Endothelial cell (in vitro differentiated cells): ENCODE measurements around the gene HELZ. TPM values are rescaled to one million over a fixed set of nuclear protein-coding genes. Genes with fewer than 3 reads are reported as not detected.

Experiments used
- DNase-seq: peaks from one replicate; pipeline ENCODE4 v3.0.0; 2021; ENCODE audit warnings: low spot score
- H3K27ac Mint-ChIP-seq: one replicate; pipeline ENCODE4 v1.8.0; 2021; ENCODE audit warnings: mixed read lengths, inconsistent platforms; ENCODE audit not compliant: unreplicated experiment
- H3K27me3 Mint-ChIP-seq: one replicate; pipeline ENCODE4 v1.8.0; 2021; ENCODE audit warnings: mild to moderate bottlenecking, moderate library complexity, mixed read lengths, inconsistent platforms; ENCODE audit not compliant: unreplicated experiment
- H3K36me3 Mint-ChIP-seq: one replicate; pipeline ENCODE4 v1.8.0; 2021; ENCODE audit warnings: mild to moderate bottlenecking, low read depth, mixed read lengths, inconsistent platforms; ENCODE audit not compliant: unreplicated experiment
- H3K4me1 Mint-ChIP-seq: one replicate; pipeline ENCODE4 v1.8.0; 2021; ENCODE audit warnings: mild to moderate bottlenecking, mixed read lengths, inconsistent platforms; ENCODE audit not compliant: unreplicated experiment
- H3K4me3 Mint-ChIP-seq: one replicate; pipeline ENCODE4 v1.8.0; 2021; ENCODE audit warnings: mild to moderate bottlenecking, mixed read lengths, inconsistent platforms; ENCODE audit not compliant: unreplicated experiment
- H3K9me3 Mint-ChIP-seq: one replicate; pipeline ENCODE4 v1.8.0; 2021; ENCODE audit warnings: mixed read lengths, inconsistent platforms; ENCODE audit not compliant: unreplicated experiment
- CTCF ChIP-seq: fragments of 200-600 bp; sonication (generic); IDR thresholded peaks from one replicate; pipeline ENCODE4 v1.5.0; 2021; ENCODE audit warnings: antibody characterized with exemption; ENCODE audit not compliant: unreplicated experiment
- total RNA-seq: library from RNA; stranded (reverse); fragmentation: NEBNext Ultra II Directional; extraction: Animal tissue kit (Norgen Biotek cat#: 25700); gene quantifications from one replicate; pipeline ENCODE4 v1.2.1, GENCODE V29; 2021; ENCODE audit not compliant: unreplicated experiment

The HELZ gene
- total RNA-seq, 1 donor from 2014 or later = 57.0 TPM

GRCh38 chr17:67067571-67068482 lies 177.2 kb downstream of the HELZ start:
- Mint-ChIP-seq H3K4me1 (peaks cover 10% of the 10 kb centered on the region), H3K4me3 (no peak overlapping the region), H3K27ac (no peak overlapping the region), H3K27me3 (peaks cover 1% of the 10 kb centered on the region), H3K36me3 (no peaks in the 10 kb centered on the region), H3K9me3 (no peaks in the 10 kb centered on the region)
- no peak for DNase-seq
- no peak for TF ChIP-seq CTCF

- no peaks in the 10 kb centered on the region for H3K9me3 Mint-ChIP-seq
- H3K4me1 Mint-ChIP-seq = peaks cover 10% of the 10 kb centered on the region
- H3K27ac Mint-ChIP-seq = no peak overlapping the region
- H3K27me3 Mint-ChIP-seq = peaks cover 1% of the 10 kb centered on the region
- H3K36me3 Mint-ChIP-seq = no peaks in the 10 kb centered on the region
- DNase-seq = no peak
- no peak overlapping the region for H3K4me3 Mint-ChIP-seq
- no peak for TF ChIP-seq CTCF
Observed at GRCh38 chr17:67066717-67067116, 178.3 kb downstream of the HELZ start.

- no peaks in the 10 kb centered on the region for H3K9me3 Mint-ChIP-seq
- H3K4me3 Mint-ChIP-seq = no peak overlapping the region
- TF ChIP-seq CTCF = no peak
- H3K4me1 Mint-ChIP-seq = peaks cover 10% of the 10 kb centered on the region
- H3K27me3 Mint-ChIP-seq = peaks cover 5% of the 10 kb centered on the region
- DNase-seq = no peak
- peaks cover 4% of the 10 kb centered on the region for H3K36me3 Mint-ChIP-seq
- no peak overlapping the region for H3K27ac Mint-ChIP-seq
Observed at GRCh38 chr17:67063141-67063540, 181.9 kb downstream of the HELZ start.

DNA sequence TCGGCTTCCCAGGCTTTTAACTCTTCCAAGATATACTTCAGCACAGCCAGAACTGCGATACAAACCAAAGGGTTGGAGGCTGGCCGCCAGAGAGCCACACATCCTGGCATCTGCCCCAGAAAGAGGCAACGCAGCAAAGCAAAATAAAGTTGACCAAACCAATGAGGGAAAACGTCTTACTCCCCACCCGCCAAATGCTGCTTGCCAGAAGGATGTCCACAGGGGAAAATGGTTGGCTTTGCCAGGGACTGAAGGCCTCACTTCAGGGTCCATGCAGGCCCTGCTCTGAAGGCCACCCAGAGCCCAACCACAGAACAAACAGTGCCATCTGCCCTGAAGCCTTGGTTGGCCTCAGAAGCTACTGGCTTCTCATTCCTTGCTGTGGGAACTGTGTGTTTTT lies 185.6 kb downstream of the HELZ start:
- no peaks in the 10 kb centered on the region for H3K9me3 Mint-ChIP-seq
- peaks cover 4% of the 10 kb centered on the region for H3K27me3 Mint-ChIP-seq
- no peaks in the 10 kb centered on the region for H3K4me1 Mint-ChIP-seq
- H3K27ac Mint-ChIP-seq = no peak overlapping the region
- no peak overlapping the region for H3K4me3 Mint-ChIP-seq
- DNase-seq = no peak
- peaks cover 8% of the 10 kb centered on the region for H3K36me3 Mint-ChIP-seq
- no peak for TF ChIP-seq CTCF

DNA sequence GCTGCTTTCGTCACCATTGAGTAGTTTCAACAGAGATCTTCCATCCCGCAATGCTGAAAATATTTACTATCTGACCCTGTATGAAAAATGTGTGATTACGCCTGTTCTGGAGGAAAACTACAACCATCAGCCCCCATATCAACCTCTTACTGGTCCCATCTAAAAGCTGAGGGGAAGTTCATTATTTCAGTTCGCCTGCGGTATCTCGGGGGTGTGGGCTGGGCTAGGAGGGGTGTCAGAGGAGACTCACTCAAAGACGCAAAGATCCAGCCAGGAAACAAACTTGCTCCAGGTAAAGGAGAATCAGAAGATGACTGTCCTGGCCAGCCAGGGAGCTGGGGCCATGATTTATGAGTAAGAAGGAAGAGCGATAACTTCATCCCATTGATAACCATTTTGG lies 187.0 kb downstream of the HELZ start:
- no peaks in the 10 kb centered on the region for H3K4me1 Mint-ChIP-seq
- no peak for DNase-seq
- H3K9me3 Mint-ChIP-seq = no peaks in the 10 kb centered on the region
- no peak for TF ChIP-seq CTCF
- H3K4me3 Mint-ChIP-seq = no peak overlapping the region
- peaks cover 4% of the 10 kb centered on the region for H3K27me3 Mint-ChIP-seq
- no peak overlapping the region for H3K27ac Mint-ChIP-seq
- peaks cover 8% of the 10 kb centered on the region for H3K36me3 Mint-ChIP-seq
